Measurements from ENCODE around the gene PDP2. TPM values are rescaled to one million over a fixed set of nuclear protein-coding genes. Genes with fewer than 3 reads are reported as not detected.
"Not testable (repeated sequence)": the region's sequence is repeated elsewhere in the genome, so short reads cannot be mapped to it uniquely, and the experiment has no call there.

The PDP2 gene
- total RNA-seq, 3 donors from 2014 or later (not counting 1 experiment from before 2014, with no cell fraction given), result 10.2 to 16.5 (median 11.0) TPM

- H3K27ac ChIP-seq (ENCODE audit: low read length), result no peak overlapping the region
- Mint-ChIP-seq H3K4me1 (peaks cover 0 to 3% of the 10 kb centered on the region in 2 donors), H3K9me3 (no peaks in the 10 kb centered on the region), H3K27ac (no peak overlapping the region), H3K4me3 (no peak overlapping the region), H3K27me3 (ENCODE audit: low read depth in 2 of 2) (no peaks in the 10 kb centered on the region), H3K36me3 (no peaks in the 10 kb centered on the region)
- no peak overlapping the region for H3K4me3 ChIP-seq (ENCODE audit: low read length)
- TF ChIP-seq CTCF (IDR thresholded peaks at IDR 0.05), result no peak
- DNase-seq, result no peak
- no peaks in the 10 kb centered on the region for H3K4me1 ChIP-seq (ENCODE audit: control insufficient read depth, insufficient read depth, low read length)
- no peaks in the 10 kb centered on the region for H3K27me3 ChIP-seq (ENCODE audit: control insufficient read depth, insufficient read depth, low read length)
- intact Hi-C loops (cut with micrococcal nuclease), result no loop called here
- no peak for ATAC-seq
- no peaks in the 10 kb centered on the region for H3K9me3 ChIP-seq (ENCODE audit: control insufficient read depth, insufficient read depth, low read length)
- H3K36me3 ChIP-seq (ENCODE audit: control insufficient read depth, insufficient read depth, low read length), result no peaks in the 10 kb centered on the region
- 98% methylated on average over 3 of the region's 3 CpGs for WGBS (ENCODE audit: insufficient coverage)
Observed at GRCh38 chr16:66859397-66860068, 20.8 kb upstream of the PDP2 start.

GRCh38 chr16:66862023-66862520 lies 18.2 kb upstream of the PDP2 start:
- WGBS (ENCODE audit: insufficient coverage), result 92% methylated on average over 8 of the region's 8 CpGs
- H3K27me3 ChIP-seq (ENCODE audit: control insufficient read depth, insufficient read depth, low read length), result no peaks in the 10 kb centered on the region
- Mint-ChIP-seq H3K4me1 (peaks cover 0 to 2% of the 10 kb centered on the region in 2 donors), H3K36me3 (no peaks in the 10 kb centered on the region), H3K27ac (no peak overlapping the region), H3K9me3 (no peaks in the 10 kb centered on the region), H3K27me3 (ENCODE audit: low read depth in 2 of 2) (no peaks in the 10 kb centered on the region), H3K4me3 (no peak overlapping the region)
- H3K4me3 ChIP-seq (ENCODE audit: low read length), result no peak overlapping the region
- no peak overlapping the region for H3K27ac ChIP-seq (ENCODE audit: low read length)
- no peaks in the 10 kb centered on the region for H3K9me3 ChIP-seq (ENCODE audit: control insufficient read depth, insufficient read depth, low read length)
- no peaks in the 10 kb centered on the region for H3K36me3 ChIP-seq (ENCODE audit: control insufficient read depth, insufficient read depth, low read length)
- ATAC-seq (no peak), DNase-seq (no peak)
- no peaks in the 10 kb centered on the region for H3K4me1 ChIP-seq (ENCODE audit: control insufficient read depth, insufficient read depth, low read length)
- TF ChIP-seq CTCF (IDR thresholded peaks at IDR 0.05), result no peak
- intact Hi-C loops (cut with micrococcal nuclease), result no loop called here

- H3K27ac Mint-ChIP-seq, result no peak overlapping the region
- Histone ChIP-seq H3K4me3 (ENCODE audit: low read length) (no peak overlapping the region), H3K9me3 (ENCODE audit: control insufficient read depth, insufficient read depth, low read length) (no peaks in the 10 kb centered on the region), H3K27me3 (ENCODE audit: control insufficient read depth, insufficient read depth, low read length) (no peaks in the 10 kb centered on the region), H3K4me1 (ENCODE audit: control insufficient read depth, insufficient read depth, low read length) (peaks cover 6% of the 10 kb centered on the region), H3K27ac (ENCODE audit: low read length) (no peak overlapping the region), H3K36me3 (ENCODE audit: control insufficient read depth, insufficient read depth, low read length) (no peaks in the 10 kb centered on the region)
- ATAC-seq (no peak), DNase-seq (no peak)
- peaks cover 7 to 11% of the 10 kb centered on the region in 2 donors for H3K4me1 Mint-ChIP-seq
- no peak for TF ChIP-seq CTCF (IDR thresholded peaks at IDR 0.05)
- no peaks in the 10 kb centered on the region for H3K36me3 Mint-ChIP-seq
- H3K4me3 Mint-ChIP-seq, result no peak overlapping the region
- no peaks in the 10 kb centered on the region for H3K27me3 Mint-ChIP-seq (ENCODE audit: low read depth in 2 of 2)
- intact Hi-C loops (cut with micrococcal nuclease), result no loop called here
- H3K9me3 Mint-ChIP-seq, result no peaks in the 10 kb centered on the region
Observed at GRCh38 chr16:66863707-66864106, 16.6 kb upstream of the PDP2 start.

- H3K4me1 Mint-ChIP-seq, result peaks cover 23 to 39% of the 10 kb centered on the region in 2 donors
- Histone ChIP-seq H3K4me3 (ENCODE audit: low read length) (no peak overlapping the region), H3K27ac (ENCODE audit: low read length) (no peak overlapping the region), H3K27me3 (ENCODE audit: control insufficient read depth, insufficient read depth, low read length) (no peaks in the 10 kb centered on the region), H3K36me3 (ENCODE audit: control insufficient read depth, insufficient read depth, low read length) (no peaks in the 10 kb centered on the region), H3K4me1 (ENCODE audit: control insufficient read depth, insufficient read depth, low read length) (peaks cover 29% of the 10 kb centered on the region), H3K9me3 (ENCODE audit: control insufficient read depth, insufficient read depth, low read length) (no peaks in the 10 kb centered on the region)
- H3K27me3 Mint-ChIP-seq (ENCODE audit: low read depth in 2 of 2), result no peaks in the 10 kb centered on the region
- WGBS (ENCODE audit: insufficient coverage), result 92% methylated on average over 1 of the region's 1 CpG
- H3K9me3 Mint-ChIP-seq, result no peaks in the 10 kb centered on the region
- H3K27ac Mint-ChIP-seq, result no peak overlapping the region
- TF ChIP-seq CTCF (IDR thresholded peaks at IDR 0.05), result no peak
- ATAC-seq (no peak), DNase-seq (no peak)
- intact Hi-C loops (cut with micrococcal nuclease), result no loop called here
- no peak overlapping the region for H3K4me3 Mint-ChIP-seq
- no peaks in the 10 kb centered on the region for H3K36me3 Mint-ChIP-seq
Observed at GRCh38 chr16:66869424-66869823, 10.9 kb upstream of the PDP2 start.

GRCh38 chr16:66871363-66871762 lies 9.0 kb upstream of the PDP2 start:
- Mint-ChIP-seq H3K27ac (peak overlapping the region in 1 of 2 donors; percentile 51), H3K4me1 (peaks cover 25 to 42% of the 10 kb centered on the region in 2 donors), H3K4me3 (peak overlapping the region; percentile 19)
- not testable (repeated sequence) for DNase-seq; H3K9me3 ChIP-seq (ENCODE audit: control insufficient read depth, insufficient read depth, low read length); H3K36me3 Mint-ChIP-seq; H3K27ac ChIP-seq (ENCODE audit: low read length); H3K36me3 ChIP-seq (ENCODE audit: control insufficient read depth, insufficient read depth, low read length); H3K27me3 Mint-ChIP-seq (ENCODE audit: low read depth in 2 of 2); H3K9me3 Mint-ChIP-seq; H3K4me3 ChIP-seq (ENCODE audit: low read length); H3K27me3 ChIP-seq (ENCODE audit: control insufficient read depth, insufficient read depth, low read length); ATAC-seq
- intact Hi-C loops (cut with micrococcal nuclease), result loop anchor here (5.0 to 10.0 kb wide), 2 partner anchors 144 to 267 kb away; partner anchors contain the start of gene CMTM3
- 95% methylated on average over 2 of the region's 2 CpGs for WGBS (ENCODE audit: insufficient coverage)
- peaks cover 39% of the 10 kb centered on the region for H3K4me1 ChIP-seq (ENCODE audit: control insufficient read depth, insufficient read depth, low read length)

All from natural killer cell (primary cell).